SW480 (cell line): Measurements from ENCODE around the gene CAPN2.
"Not testable (repeated sequence)": the region's sequence is repeated elsewhere in the genome, so short reads cannot be mapped to it uniquely, and the experiment has no call there.

Experiments used
- DNase-seq: peaks from one replicate; pipeline ENCODE4 v3.0.0-alpha.2; 2016; ENCODE audit warnings: low spot score

The CAPN2 gene

DNA sequence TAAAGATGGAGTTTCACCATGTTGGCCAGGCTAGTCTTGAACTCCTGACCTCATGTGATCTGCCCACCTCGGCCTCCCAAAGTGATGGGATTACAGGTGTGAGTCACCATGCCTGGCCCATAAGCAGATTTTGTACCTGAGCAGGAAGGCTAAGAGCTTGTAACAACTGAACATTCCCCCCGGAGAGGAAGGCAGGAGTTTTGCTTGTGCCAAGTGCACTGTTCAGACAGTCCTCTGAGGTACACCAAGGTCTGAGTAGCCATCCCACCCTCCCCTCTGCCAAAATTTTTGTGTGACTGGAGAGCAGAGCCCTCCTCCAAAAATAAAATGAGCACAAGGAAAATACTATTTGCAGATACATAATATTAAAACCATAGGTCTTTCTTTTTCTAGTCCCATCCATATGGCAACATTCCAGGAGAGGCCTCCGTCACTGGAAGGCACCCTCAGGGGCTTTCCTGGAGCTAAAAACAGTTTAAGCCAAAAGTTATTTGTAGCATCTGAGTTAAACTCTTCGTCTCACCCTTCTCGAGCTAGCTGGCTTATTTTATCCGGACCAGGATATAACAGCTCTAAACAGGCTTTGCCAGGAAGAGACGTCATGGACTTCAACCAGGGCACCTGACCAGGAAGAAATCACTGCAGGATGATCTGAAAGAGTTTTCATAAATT, 27.2 kb downstream of the CAPN2 start:
- DNase-seq = no peak

DNA sequence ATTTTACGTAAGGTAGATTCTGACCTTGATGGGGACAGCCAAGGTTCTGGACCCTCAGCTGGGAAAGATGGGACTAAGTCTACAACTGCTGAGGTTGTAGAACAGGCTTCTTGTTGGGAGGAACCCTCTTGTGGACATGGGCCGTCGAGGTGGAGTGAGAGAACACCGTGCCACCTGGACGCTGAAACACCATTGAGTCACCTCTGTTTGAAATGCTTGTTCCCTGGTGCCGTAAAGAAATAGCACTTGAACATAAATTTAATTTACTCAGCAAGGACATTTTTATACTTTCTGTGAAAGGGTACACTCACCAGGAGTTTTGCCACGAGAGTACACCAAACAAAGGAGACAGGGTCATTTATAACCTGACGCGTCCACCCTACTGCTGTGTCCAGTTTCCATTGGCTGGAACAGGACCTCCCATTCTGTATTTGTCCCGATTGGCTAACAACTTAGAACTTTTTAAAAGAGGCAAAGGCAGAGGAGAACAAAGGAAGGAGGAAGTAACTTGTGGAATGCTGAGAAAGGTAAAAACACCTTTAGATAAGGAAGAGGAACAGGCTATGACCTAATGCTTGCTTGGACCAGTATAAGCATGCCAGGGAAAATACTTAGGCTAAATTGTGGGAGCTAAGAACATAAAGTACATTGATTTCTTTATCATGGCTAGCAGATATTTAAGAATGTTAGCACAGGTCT, 27.8 kb downstream of the CAPN2 start:
- not testable (repeated sequence) for DNase-seq

DNA sequence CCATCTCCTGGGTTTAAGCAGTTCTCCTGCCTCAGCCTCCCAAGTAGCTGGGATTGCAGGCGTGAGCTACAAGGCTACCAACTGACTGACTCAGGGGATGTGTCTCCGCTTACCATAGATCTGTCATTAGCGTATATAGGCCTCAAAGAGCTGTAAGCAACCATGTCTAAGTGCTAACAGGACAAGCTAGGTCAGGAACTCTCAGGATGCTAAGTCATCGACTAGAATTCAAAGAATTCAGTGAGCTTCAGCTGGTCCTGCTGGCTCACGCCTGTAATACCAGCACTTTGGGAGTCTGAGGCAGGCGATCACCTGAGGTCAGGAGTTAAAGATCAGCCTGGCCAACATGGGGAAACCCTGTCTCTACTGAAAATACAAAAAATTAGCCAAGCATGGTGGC, 29.5 kb downstream of the CAPN2 start:
- no peak for DNase-seq

DNA sequence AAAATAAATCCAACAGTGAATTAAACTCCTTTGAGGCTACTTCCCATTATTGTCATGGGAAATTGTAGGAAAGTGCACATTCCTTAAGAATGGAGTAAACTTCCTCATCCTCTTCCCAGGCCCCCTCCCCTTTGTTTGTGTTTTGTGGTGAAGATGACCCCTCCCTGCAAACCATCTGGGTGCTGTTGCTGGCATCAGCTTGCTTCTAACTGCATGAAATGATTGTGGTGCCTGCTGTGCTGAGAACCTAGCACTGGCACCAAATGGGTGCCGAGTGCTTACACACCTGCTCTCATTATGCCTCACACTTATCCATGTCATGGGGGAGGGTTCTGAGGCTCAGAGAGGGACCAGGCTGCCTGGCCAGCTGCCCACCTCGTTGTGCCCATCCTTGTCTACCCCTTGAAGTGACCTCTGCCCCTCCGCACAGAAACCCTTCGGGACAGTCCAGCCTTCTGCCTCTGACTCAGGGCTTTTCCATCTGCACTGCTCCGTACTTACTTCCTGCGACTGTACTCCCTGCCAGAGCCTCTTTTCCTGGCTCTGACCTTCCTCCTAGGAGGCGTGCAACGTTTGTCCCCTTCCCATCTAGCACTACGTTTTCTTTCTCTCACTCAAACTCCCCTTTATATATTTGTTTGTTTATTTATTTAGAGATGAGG, 30.6 kb downstream of the CAPN2 start:
- DNase-seq = no peak

DNA sequence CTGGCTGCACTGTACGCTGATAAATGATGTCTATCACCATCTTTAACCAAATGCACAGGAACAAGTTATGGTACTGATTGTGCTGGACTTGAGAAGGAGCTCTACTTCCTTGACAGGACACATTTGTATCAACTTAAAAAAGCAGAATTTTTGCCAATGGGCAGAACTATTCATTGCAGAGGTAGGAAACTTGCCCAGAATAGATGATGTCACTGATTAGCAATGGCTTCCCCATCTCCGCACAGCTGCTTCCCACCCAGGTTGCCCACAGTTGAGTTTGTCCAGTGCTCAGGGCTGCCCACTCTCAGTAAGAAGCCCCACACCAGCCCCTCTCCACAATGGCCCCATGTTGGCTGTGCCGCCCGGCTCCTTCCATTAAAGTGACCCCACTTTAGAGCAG, 33.4 kb downstream of the CAPN2 start:
- no peak for DNase-seq

DNA sequence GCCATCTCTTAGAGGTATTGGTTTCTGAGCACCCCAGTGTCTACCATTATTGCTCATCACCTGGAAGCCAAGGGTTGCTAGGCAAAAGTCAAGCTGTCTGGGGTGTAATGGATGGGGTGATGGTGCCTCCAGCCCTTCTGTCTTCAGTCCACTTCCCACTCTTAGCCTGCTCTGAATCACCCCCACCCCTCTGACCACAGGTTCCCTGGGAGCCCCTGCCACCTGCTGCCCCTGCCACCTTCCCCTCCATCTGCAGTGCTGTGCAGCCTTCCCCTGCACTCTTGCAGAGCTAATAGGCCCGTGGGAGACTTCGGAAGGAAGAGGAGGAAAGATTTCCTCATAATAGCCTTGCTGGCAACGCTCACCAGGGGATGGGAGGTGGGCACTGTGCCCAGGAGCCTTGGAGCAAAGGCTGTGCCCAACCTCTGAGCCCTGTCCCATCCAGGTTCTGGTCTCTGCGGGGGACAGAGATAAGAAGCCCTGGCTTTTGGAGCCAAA, 35.5 kb downstream of the CAPN2 start:
- DNase-seq = no peak

DNA sequence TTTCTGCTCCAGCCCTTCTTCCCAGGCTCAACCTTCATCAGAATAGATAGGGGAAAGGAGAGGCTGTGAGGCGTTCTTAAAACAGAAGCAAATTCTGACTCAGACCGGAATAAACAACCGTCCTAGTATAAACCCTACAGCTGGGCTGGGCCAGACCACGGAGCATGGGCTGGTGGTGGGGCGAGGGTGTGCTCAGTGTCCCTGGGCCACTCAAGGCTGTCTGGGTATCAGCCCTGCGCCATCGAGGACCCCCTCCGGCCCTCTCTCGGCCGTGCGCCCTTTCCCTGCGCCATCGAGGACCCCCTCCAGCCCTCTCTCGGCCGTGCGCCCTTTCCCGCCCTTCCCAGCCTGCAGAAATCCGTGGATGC, 36.0 kb downstream of the CAPN2 start:
- DNase-seq = no peak

DNA sequence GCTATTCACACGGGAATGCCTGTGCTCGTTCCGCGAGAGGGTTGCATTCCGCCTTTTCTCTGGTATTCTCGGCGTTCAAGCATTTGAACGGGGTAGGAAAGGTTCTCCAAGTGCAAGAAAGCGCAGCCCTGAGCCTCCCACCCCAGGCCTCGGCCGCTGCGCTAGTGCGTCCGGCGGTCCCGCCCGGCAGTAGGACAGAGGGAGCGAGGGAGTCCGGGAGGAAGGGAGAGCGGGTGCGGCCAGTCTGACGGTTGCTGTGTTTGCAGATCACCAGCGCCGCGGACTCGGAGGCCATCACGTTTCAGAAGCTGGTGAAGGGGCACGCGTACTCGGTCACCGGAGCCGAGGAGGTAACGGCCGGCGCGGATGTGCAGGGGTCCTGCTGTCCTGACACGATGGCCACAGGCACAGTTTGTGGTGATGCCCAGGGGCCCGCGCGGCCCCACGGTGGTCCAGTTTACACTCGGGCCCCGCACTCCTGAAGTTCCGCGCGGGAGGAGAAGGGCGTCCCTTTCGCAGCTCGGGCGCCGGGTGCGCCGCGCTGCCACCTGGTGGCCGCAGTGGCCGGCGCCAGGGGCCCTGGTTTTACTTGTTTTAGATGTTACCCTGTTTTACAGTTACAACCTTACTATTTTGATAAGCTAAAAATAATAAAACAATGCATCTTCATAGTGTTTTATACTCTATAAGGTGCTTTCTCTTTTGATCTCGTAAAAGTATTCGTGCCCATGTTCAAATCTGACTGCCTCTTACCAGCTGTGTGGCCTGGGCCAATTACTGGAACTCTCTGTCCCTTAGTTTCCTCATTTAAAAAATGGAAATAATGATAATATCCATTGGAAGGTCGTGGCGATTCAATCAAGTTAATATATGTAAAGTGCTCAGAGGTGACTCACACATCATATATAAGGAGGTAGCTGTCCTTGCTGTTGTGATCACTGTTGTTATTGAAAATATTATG, 36.7 kb downstream of the CAPN2 start:
- DNase-seq = no peak

DNA sequence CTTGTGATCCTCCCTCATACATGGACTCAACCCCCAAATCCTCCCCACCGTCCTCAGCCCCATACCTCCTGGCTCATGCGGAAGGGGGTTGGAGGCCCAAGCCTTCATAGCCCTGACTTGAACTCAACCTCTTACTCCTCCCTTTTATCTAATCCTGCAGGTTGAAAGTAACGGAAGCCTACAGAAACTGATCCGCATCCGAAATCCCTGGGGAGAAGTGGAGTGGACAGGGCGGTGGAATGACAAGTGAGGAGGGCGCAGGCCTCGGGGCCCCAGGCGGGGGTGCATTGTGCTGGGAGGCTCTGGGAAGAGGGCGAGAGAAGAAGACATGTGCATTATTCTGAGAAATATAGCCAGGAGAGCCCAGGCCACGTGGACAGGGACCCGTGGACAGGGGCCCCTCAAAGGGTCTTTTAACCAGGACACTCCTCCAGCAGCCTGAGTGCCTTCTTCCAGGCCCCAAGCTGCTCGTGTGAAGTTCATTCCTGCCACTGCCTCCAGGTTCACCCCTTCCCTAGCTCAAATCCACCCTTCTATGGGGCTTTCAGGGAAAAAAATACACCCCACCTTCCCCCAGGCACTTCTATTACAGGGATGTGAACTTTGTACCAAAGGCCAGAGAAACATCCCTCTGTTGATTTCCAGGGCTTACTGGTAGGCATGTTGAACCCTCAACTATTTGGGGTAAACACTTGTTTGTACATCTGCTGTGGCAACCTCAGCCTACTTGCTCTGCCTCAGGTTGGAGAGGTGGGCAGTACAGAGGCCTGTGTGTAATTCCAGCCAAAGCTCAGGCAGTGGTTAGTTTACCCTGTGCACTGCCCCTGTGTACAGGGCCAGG, 38.6 kb downstream of the CAPN2 start:
- no peak for DNase-seq

DNA sequence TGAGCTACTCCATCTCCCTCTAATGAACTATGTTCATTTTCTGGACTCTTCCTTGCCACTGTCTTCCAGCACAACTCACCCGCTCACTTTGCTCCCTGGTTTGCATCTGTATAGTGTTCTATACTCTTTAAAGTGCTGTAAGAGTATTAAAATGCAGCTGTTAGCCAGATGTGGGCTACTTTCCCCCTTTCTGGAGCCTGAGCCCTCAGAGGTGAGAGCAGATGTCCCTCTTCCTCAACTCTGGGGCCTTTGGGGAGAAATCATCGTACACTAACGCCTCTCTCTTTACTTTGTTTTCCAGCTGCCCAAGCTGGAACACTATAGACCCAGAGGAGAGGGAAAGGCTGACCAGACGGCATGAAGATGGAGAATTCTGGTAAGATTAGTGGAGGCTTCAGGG, 39.4 kb downstream of the CAPN2 start:
- DNase-seq = no peak

DNA sequence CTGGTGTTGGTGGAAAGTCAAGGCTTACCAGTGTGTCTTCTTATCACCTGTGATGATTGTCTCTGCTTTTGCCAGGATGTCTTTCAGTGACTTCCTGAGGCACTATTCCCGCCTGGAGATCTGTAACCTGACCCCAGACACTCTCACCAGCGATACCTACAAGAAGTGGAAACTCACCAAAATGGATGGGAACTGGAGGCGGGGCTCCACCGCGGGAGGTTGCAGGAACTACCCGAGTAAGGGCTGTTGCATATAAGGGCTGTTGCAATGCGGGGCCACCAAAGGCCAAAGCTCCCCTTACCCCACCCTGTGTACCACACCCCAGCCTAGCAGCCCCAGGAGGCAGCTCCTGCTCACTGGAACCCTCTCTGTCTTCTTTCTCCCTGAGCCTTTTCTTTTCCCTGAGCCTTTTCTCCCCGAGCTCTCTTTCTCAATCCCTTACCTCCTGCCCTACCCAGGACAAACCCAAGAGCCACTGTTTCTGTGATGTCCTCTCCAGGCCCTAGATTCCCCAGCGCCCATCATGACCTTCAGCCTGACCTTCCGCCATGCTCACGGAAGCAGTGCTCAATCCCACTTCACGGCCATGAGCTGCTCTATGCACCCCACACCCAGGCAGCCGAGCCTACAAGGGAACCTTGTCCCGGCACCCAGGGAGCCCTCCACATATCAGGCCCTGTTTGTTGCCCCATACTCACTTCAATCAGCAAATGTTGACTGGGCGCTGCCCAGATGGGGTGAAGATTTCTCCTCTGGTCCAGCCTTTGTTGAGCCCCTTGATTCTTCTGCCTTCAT, 40.6 kb downstream of the CAPN2 start:
- no peak for DNase-seq

DNA sequence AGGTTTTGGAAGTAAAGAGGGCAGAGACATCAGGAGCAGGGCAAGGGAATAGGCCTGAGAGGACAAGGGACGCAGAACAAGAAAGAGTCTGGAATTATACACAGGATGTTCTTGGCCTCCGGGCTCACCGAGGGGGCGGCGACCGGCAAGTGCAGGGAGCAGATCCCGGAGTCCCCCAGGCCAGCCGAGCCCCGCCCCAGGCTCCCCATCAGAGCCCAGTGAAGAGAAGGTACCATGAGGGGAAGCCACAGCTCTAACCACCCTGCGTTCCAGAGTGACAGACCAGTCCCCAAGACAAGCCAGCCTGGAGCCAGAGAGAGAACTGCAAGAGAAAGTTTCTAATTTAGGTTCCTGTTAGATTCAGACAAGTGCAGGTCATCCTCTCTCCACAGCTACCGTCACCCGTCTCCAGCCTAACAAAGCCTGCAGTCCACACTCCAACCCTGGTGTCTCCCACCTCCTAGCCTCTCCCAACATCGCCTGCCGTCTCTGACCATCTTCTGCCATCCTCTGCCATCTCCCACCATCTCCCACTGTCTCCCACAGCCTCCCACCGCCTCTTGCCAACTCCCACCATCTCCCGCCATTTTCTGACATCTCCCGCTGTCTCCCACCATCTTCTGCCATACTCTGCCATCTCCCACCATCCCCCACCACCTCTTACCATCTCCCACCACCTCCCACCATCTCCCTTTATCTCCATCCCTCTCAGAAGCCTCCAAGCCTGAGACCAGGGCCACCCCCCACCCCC, 42.5 kb downstream of the CAPN2 start:
- DNase-seq = no peak

DNA sequence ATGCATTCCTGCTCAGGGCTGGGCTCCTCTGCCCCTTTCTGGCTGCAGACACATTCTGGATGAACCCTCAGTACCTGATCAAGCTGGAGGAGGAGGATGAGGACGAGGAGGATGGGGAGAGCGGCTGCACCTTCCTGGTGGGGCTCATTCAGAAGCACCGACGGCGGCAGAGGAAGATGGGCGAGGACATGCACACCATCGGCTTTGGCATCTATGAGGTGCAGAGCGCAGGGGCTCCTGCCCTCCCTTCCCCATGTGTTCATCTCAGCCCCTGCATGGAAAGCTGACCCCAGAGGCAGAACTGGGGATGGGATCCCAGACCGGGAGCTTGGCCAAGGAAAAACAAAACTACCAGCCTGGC, 43.1 kb downstream of the CAPN2 start:
- DNase-seq = no peak

DNA sequence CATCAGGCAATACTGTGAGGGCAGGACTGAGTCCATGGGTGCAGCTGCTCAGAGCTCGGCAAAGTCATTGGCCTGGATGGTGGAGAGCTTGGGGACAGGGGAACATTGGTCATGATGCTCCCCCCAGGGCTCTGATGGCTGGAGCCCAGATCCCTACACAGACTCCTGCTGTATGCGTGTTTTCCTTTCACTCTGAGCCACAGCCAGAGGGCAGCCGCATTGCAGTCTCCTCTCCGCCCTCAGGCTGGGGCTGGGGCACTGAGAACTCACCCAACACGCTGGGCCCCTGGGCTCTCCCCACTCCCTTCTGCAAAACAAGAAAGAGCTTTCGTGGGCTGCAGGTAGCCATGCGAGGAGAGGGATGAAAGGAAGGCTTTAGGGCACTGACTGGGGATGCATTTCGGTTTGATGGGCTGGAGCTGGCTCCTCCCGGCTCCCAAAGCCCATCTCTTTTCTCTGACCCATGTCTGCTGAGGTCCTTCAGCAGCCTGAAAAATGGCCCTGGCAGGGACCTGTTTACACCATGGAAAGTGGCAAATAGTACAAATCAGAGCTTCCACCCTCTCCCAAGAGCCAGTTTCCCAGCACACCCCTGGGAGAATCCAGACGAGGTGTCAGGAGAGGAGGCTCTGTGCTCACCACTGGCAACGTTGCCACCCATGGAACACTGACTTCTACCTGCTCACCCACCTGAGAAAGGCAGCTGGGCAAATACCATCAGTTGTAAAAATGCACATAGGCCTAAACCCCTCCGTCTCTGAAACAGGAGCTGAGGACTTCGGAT, 43.8 kb downstream of the CAPN2 start:
- no peak for DNase-seq

DNA sequence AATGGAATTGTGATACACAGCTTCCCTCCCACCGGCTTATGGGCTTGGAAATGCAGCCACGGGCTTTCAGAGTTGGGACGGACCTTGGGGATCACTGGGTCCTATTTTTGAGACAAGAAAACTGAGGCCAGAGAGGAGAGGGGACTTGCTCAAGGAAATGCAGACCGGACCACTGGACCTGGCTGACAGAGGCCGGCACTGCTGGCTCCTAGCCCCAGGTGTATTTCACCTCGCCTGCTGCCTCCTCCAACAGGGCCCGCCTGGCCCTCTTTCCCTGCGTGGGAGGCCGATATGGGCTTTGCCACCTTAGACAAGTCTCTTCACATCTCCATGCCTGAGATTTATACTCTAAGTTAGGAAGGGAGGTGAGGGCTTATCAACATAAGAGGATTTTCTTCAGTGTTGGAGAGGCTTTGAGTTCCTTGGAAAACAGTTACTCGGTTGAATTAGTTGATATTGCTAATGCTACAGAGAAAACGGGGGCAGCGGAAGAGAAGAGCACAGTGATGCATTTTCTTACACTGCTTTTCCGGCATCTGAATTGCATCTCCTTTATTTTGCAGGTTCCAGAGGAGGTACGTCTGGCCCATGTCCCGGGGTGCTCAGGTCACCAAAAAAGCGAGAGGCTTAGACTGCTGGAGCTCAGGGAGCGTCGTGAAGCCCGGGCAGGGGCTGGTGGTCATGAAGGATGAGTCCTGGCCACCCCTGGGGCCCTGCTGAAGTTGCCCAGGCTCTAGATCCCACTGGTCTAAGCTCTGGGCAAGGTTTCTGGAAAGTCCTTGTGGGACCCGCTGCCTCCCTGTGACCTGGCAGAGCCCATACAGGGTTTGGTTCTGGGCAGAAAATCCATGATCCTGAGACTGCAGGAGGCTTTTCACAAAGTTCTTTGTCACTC, 44.7 kb downstream of the CAPN2 start:
- DNase-seq = no peak

DNA sequence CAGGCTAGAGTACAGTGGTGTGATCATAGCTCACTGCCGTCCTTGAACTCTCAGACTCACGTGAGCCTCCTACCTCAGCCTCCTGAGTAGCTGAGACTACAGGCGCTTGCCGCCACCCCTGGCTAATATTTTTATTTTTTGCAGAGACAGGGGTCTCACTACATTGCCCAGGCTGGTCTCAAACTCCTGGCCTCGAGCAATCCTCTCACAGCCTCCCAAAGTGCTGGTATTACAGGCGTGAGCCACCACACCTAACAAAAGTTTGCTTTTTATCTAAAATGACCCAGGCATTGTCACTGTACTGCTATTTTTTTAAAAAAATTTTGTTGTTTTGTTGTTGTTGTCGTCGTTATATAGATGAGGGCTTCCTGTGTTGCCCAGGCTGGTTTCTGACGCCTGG, 46.4 kb downstream of the CAPN2 start:
- no peak for DNase-seq

DNA sequence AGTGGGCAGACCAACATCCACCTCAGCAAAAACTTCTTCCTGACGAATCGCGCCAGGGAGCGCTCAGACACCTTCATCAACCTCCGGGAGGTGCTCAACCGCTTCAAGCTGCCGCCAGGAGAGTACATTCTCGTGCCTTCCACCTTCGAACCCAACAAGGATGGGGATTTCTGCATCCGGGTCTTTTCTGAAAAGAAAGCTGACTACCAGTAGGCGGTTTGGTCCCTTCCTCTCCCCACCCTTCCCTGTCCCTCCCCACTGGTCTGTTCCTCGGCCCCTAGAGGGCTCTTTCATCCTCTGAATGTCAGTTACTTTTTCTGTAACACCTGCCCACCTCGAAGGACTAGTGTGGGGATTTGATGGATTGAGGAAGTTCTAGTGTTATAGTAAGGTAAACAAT, 46.9 kb downstream of the CAPN2 start:
- DNase-seq = no peak

DNA sequence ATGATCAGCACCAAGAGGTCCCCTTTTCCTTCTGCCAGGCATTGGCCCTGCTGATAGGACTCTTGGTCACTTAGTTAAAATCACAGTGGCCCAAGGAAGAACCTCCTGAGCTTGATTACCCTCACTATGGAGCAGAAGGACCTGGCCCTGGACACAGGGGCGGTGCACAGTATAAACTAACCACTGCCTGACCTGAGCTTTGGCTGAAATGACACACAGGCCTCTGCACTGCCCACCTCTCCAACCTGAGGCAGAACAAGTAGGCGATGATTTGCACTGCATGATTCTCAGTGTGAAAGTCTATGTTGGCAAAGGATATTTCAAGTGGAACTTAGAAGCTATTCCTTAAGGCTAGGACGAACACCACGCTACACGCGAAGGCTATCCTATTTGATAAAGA, 48.5 kb downstream of the CAPN2 start:
- no peak for DNase-seq
